ENCODE data around the gene HGD. TPM values are rescaled to one million over a fixed set of nuclear protein-coding genes. Genes with fewer than 3 reads are reported as not detected.

Gene HGD
- total RNA-seq, 1 experiment from 2014 or later = 1.5 TPM

GRCh38 chr3:120664926-120665325, 17.1 kb downstream of the HGD start:
- ChIA-PET POLR2A (no interaction called here), CTCF (no interaction called here)
- TF ChIP-seq GRHL2 (CRISPR knock-in tag; IDR thresholded peaks at IDR 0.05; ENCODE audit: insufficient replicate concordance, severe bottlenecking) (no peak), TP53 (CRISPR knock-in tag; IDR thresholded peaks at IDR 0.05) (no peak), CREM (CRISPR knock-in tag; IDR thresholded peaks at IDR 0.05) (no peak), MLX (CRISPR knock-in tag; IDR thresholded peaks at IDR 0.05) (no peak), EMX1 (CRISPR knock-in tag; IDR thresholded peaks at IDR 0.05) (no peak), ZNF512 (CRISPR knock-in tag; IDR thresholded peaks at IDR 0.05; ENCODE audit: borderline replicate concordance) (no peak)
- DNase-seq (ENCODE audit: low spot score) (no peak), ATAC-seq (no peak)
- H3K9me3 Mint-ChIP-seq = peaks cover 25% of the 10 kb centered on the region
- H3K27me3 Mint-ChIP-seq (ENCODE audit: low read depth) = no peaks in the 10 kb centered on the region; the same call in 1 of the 2 replicates
- H3K27ac Mint-ChIP-seq = no peak overlapping the region
- H3K36me3 Mint-ChIP-seq = no peaks in the 10 kb centered on the region; the same call in 1 of the 2 replicates
- H3K4me1 Mint-ChIP-seq = peaks cover 11% of the 10 kb centered on the region
- H3K4me3 Mint-ChIP-seq = no peak overlapping the region

- no peak for ATAC-seq
- TF ChIP-seq TEAD1 (CRISPR knock-in tag; IDR thresholded peaks at IDR 0.05) (no peak), CTCF (IDR thresholded peaks at IDR 0.05) (no peak), USF2 (CRISPR knock-in tag; IDR thresholded peaks at IDR 0.05) (no peak), ELF4 (CRISPR knock-in tag; IDR thresholded peaks at IDR 0.05; ENCODE audit: low read depth) (no peak), STAT6 (CRISPR knock-in tag; conservative IDR thresholded peaks at IDR 0.05; ENCODE audit: low read depth) (no peak), ZNF396 (CRISPR knock-in tag; IDR thresholded peaks at IDR 0.05; ENCODE audit: borderline replicate concordance) (no peak), ATF2 (CRISPR knock-in tag; IDR thresholded peaks at IDR 0.05; ENCODE audit: borderline replicate concordance, low read depth) (no peak), SMAD4 (CRISPR knock-in tag; IDR thresholded peaks at IDR 0.05) (no peak), ZNF232 (CRISPR knock-in tag; IDR thresholded peaks at IDR 0.05) (no peak), FOXP1 (CRISPR knock-in tag; IDR thresholded peaks at IDR 0.05; ENCODE audit: borderline replicate concordance) (no peak)
- Mint-ChIP-seq H3K9me3 (peaks cover 46% of the 10 kb centered on the region), H3K27me3 (ENCODE audit: low read depth) (peaks cover 2% of the 10 kb centered on the region; the same call in 1 of the 2 replicates), H3K36me3 (peaks cover 25% of the 10 kb centered on the region), H3K4me1 (no peaks in the 10 kb centered on the region), H3K4me3 (no peak overlapping the region), H3K27ac (no peak overlapping the region)
- DNase-seq (ENCODE audit: low spot score) = no peak
- ChIA-PET CTCF (no interaction called here), POLR2A (no interaction called here)
These were observed 20.1 kb downstream of the HGD start for GRCh38 chr3:120661945-120662344.

Data from WTC11 (cell line).